Measurements from ENCODE around the gene BMX.

DNA sequence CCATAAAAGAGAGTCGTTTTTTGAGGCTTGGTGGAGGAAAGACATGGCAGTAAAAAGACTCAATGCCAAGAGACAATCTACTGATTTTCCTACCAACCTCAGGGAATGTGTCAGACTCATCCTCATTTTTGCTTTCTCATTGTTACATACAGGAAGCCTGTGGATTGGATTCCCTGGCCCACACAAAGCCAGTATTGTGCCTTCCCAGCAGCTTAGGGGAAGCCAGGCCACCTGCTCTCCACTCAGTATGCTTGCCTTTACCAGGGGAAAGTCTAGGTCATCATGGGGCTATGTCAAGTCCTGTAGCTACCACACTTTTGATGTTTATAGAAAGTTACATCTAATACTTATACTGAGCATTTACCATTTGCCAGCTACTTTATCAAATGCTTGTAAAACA lies 11.0 kb downstream of the BMX start:
- TF ChIP-seq POLR2A (IDR thresholded peaks at IDR 0.05; ENCODE audit: low read length) = no peak
- no peak for TF ChIP-seq GATA1 (IDR thresholded peaks at IDR 0.05; ENCODE audit: low read depth, low read length)
